ENCODE data around the gene TYRO3. TPM values are rescaled to one million over a fixed set of nuclear protein-coding genes. Genes with fewer than 3 reads are reported as not detected.

TYRO3 gene
- total and polyA plus RNA-seq, 2 of the 13 experiments (the other 11 are each of a cell fraction or from before 2014, with no cell fraction given) = 24.0 to 43.6 TPM

DNA sequence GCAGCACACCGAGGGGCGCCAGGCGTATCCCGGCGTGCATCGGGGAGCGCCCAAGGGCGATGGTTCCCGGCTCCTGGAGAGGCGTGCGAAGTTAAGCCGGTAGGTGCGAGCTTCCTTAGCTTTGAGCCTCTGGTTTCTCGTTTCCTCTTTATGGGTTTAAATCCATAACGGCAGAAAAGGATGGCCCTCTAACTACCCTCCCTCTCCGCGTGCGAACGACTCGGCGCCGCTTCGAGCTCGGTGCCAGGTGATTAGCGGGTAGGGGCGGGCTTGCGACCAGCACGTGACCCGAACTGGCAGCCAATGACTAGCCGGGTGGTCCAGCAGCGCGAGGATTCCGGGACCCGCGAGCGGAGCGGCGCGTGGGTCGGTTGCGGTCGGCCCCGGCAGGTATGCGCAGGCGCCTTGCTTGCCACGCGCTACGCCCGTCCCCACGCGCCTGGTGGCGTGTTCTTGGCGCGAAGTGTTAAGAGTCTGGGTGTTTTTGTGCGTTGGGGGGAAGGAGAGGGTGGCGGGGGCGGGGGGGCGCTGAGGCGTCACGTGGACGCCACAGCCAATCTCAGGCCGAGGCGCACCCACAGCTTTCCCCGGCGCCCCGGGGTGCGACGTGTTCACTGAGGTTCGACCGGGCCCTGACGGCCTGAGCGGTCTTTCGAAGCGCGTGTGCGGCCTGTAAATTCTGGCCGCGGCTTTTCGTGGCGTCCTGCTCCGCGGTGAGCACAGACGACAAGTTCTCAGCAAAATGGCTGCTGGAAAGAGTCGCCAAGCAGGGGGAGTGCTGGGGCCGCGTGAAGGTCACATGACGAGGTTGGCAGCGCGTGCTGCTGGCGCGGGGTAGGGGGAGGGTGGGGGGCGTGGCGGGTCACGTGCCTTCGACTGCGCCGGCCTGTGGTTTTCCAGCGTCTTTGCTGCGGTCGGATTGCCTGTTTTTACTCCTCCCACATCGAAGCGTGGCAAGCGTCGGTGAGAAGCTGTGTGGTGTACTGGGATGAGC is 62.5 kb downstream of the TYRO3 start (continued):
- no peak for TF ChIP-seq ATF1 (CRISPR knock-in tag; IDR thresholded peaks at IDR 0.05)
- peak; percentile 93; the same call in 1 of the 2 replicates for TF ChIP-seq ZNF772 (CRISPR knock-in tag; IDR thresholded peaks at IDR 0.05)
- TF ChIP-seq ZNF713 (CRISPR knock-in tag; IDR thresholded peaks at IDR 0.05) = no peak
- TF ChIP-seq, protein P1, sequence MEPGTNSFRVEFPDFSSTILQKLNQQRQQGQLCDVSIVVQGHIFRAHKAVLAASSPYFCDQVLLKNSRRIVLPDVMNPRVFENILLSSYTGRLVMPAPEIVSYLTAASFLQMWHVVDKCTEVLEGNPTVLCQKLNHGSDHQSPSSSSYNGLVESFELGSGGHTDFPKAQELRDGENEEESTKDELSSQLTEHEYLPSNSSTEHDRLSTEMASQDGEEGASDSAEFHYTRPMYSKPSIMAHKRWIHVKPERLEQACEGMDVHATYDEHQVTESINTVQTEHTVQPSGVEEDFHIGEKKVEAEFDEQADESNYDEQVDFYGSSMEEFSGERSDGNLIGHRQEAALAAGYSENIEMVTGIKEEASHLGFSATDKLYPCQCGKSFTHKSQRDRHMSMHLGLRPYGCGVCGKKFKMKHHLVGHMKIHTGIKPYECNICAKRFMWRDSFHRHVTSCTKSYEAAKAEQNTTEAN (CRISPR knock-in tag; conservative IDR thresholded peaks at IDR 0.05) = peak; percentile 94
- TF ChIP-seq HHEX (CRISPR knock-in tag; IDR thresholded peaks at IDR 0.05) = no peak
- TF ChIP-seq REPIN1 (CRISPR knock-in tag; IDR thresholded peaks at IDR 0.05; ENCODE audit: borderline replicate concordance, low read depth) = peak; percentile 93; the same call in 1 of the 2 replicates
- TF ChIP-seq NCOA2 (CRISPR knock-in tag; IDR thresholded peaks at IDR 0.05) = peak; percentile 62
- TF ChIP-seq POLR2AphosphoS5 (IDR thresholded peaks at IDR 0.05; ENCODE audit: low read depth, low read length) = peak; percentile 70
- peak; percentile 98 for TF ChIP-seq ZNF766 (CRISPR knock-in tag; IDR thresholded peaks at IDR 0.05; ENCODE audit: borderline replicate concordance)
- no peak; the same call in 1 of the 2 replicates for TF ChIP-seq TERF1 (CRISPR knock-in tag; IDR thresholded peaks at IDR 0.05)
- TF ChIP-seq, protein P2, sequence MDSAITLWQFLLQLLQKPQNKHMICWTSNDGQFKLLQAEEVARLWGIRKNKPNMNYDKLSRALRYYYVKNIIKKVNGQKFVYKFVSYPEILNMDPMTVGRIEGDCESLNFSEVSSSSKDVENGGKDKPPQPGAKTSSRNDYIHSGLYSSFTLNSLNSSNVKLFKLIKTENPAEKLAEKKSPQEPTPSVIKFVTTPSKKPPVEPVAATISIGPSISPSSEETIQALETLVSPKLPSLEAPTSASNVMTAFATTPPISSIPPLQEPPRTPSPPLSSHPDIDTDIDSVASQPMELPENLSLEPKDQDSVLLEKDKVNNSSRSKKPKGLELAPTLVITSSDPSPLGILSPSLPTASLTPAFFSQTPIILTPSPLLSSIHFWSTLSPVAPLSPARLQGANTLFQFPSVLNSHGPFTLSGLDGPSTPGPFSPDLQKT (CRISPR knock-in tag; IDR thresholded peaks at IDR 0.05; ENCODE audit: borderline replicate concordance) = peak; percentile 85; the same call in 1 of the 2 replicates
- no peak for TF ChIP-seq NFIC (IDR thresholded peaks at IDR 0.05; ENCODE audit: low read length)
- peak; percentile 66; the same call in 1 of the 2 replicates for TF ChIP-seq TARDBP (CRISPR knock-in tag; IDR thresholded peaks at IDR 0.05)
- TF ChIP-seq ZNF180 (CRISPR knock-in tag; IDR thresholded peaks at IDR 0.05; ENCODE audit: borderline replicate concordance, low read depth) = peak; percentile 58; the same call in 1 of the 2 replicates
- TF ChIP-seq ZSCAN22 (CRISPR knock-in tag; IDR thresholded peaks at IDR 0.05) = peak; percentile 85; the same call in 1 of the 2 replicates
- TF ChIP-seq, protein P3, sequence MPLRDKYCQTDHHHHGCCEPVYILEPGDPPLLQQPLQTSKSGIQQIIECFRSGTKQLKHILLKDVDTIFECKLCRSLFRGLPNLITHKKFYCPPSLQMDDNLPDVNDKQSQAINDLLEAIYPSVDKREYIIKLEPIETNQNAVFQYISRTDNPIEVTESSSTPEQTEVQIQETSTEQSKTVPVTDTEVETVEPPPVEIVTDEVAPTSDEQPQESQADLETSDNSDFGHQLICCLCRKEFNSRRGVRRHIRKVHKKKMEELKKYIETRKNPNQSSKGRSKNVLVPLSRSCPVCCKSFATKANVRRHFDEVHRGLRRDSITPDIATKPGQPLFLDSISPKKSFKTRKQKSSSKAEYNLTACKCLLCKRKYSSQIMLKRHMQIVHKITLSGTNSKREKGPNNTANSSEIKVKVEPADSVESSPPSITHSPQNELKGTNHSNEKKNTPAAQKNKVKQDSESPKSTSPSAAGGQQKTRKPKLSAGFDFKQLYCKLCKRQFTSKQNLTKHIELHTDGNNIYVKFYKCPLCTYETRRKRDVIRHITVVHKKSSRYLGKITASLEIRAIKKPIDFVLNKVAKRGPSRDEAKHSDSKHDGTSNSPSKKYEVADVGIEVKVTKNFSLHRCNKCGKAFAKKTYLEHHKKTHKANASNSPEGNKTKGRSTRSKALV (CRISPR knock-in tag; IDR thresholded peaks at IDR 0.05) = peak; percentile 87; the same call in 1 of the 2 replicates
- TF ChIP-seq NR2F6 (IDR thresholded peaks at IDR 0.05) = no peak
- TF ChIP-seq NR2F6 (CRISPR knock-in tag; IDR thresholded peaks at IDR 0.05) = peak; percentile 74
- TF ChIP-seq CCAR2 (optimal IDR thresholded peaks at IDR 0.05; ENCODE audit: low read depth, low read length) = no peak
- TF ChIP-seq HDAC6 (IDR thresholded peaks at IDR 0.05; ENCODE audit: low read depth, low read length) = no peak
- peak; percentile 93 for TF ChIP-seq ZNF562 (CRISPR knock-in tag; IDR thresholded peaks at IDR 0.05; ENCODE audit: borderline replicate concordance)
- TF ChIP-seq ZNF44 (CRISPR knock-in tag; IDR thresholded peaks at IDR 0.05) = peak; percentile 95
- TF ChIP-seq, protein P4, sequence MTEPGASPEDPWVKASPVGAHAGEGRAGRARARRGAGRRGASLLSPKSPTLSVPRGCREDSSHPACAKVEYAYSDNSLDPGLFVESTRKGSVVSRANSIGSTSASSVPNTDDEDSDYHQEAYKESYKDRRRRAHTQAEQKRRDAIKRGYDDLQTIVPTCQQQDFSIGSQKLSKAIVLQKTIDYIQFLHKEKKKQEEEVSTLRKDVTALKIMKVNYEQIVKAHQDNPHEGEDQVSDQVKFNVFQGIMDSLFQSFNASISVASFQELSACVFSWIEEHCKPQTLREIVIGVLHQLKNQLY (CRISPR knock-in tag; IDR thresholded peaks at IDR 0.05) = peak; percentile 68
- peak; percentile 59 for TF ChIP-seq CBX5 (CRISPR knock-in tag; IDR thresholded peaks at IDR 0.05; ENCODE audit: borderline replicate concordance)

Data from HepG2 (cell line).